Ureter (tissue), 1 donor: Measurements from ENCODE around the gene EML2. TPM values are rescaled to one million over a fixed set of nuclear protein-coding genes. Genes with fewer than 3 reads are reported as not detected.
"Not testable (repeated sequence)": the region's sequence is repeated elsewhere in the genome, so short reads cannot be mapped to it uniquely, and the experiment has no call there.

Source experiments
- DNase-seq: peaks from one replicate; pipeline ENCODE4 v3.0.0-alpha.2; 2020; ENCODE audit warnings: low spot score
- total RNA-seq: library from RNA; stranded (reverse); gene quantifications from one replicate; pipeline ENCODE4 v1.2.4, GENCODE V29; 2023
- donor health status: DM: yes; HTN: yes; CAD: no.

Gene EML2
- total RNA-seq, 1 donor from 2014 or later, result 97.7 TPM

GRCh38 chr19:45615795-45616703 is 23.1 kb downstream of the EML2 start:
- DNase-seq, result peak; percentile 71

- DNase-seq, result not testable (repeated sequence)
Measured at GRCh38 chr19:45615056-45615455, 24.1 kb downstream of the EML2 start.

GRCh38 chr19:45613926-45614725 is 25.1 kb downstream of the EML2 start:
- no peak for DNase-seq

- no peak for DNase-seq
Measured at GRCh38 chr19:45608948-45609347, 30.2 kb downstream of the EML2 start.

GRCh38 chr19:45607071-45608029 is 31.8 kb downstream of the EML2 start:
- DNase-seq, result peak; percentile 79

- no peak for DNase-seq
Measured at GRCh38 chr19:45601524-45602374, 37.4 kb downstream of the EML2 start, which contains the start of gene GPR4. TSS of gene GPR4 (minus strand) at chr19:45602212. CDS start at chr19:45591866, 10,346 bp downstream.

- no peak for DNase-seq
Measured at GRCh38 chr19:45601115-45601514, 38.1 kb downstream of the EML2 start.

GRCh38 chr19:45600340-45600885 is 38.8 kb downstream of the EML2 start:
- DNase-seq, result no peak

- DNase-seq, result no peak
Measured at GRCh38 chr19:45599286-45599685, 39.9 kb downstream of the EML2 start.

GRCh38 chr19:45598267-45599001 is 40.8 kb downstream of the EML2 start:
- DNase-seq, result no peak

- DNase-seq, result no peak
Measured at GRCh38 chr19:45597425-45598111, 41.6 kb downstream of the EML2 start.

- no peak for DNase-seq
Measured at GRCh38 chr19:45595814-45596213, 43.4 kb downstream of the EML2 start.

GRCh38 chr19:45593520-45593919 is 45.7 kb downstream of the EML2 start:
- DNase-seq, result no peak

GRCh38 chr19:45592366-45592765 is 46.8 kb downstream of the EML2 start:
- no peak for DNase-seq

- no peak for DNase-seq
Measured at GRCh38 chr19:45591638-45592005, 47.6 kb downstream of the EML2 start.

- DNase-seq, result no peak
Measured at GRCh38 chr19:45591004-45591637, 48.1 kb downstream of the EML2 start.

GRCh38 chr19:45590300-45591003 is 48.7 kb downstream of the EML2 start:
- no peak for DNase-seq

GRCh38 chr19:45589768-45590167 is 49.4 kb downstream of the EML2 start:
- DNase-seq, result no peak
